Activated CD8-positive, alpha-beta T cell treated with anti-CD3 and anti-CD28 coated beads for 36 hours (primary cell): ENCODE measurements around the gene BCL2L11. TPM values are rescaled to one million over a fixed set of nuclear protein-coding genes. Genes with fewer than 3 reads are reported as not detected.

ENCODE experiments used
- ATAC-seq: fragments of 200-7000 bp; cut with Tn5 transposase; one replicate; pipeline ENCODE4 v1.10.0; 2021; ENCODE audit warnings: mild to moderate bottlenecking, moderate library complexity
- CTCF ChIA-PET: fragments of 350-600 bp; sonication (Branson Sonifier 250); formaldehyde crosslinking; loops from one replicate; lab custom pipeline; 2021; ENCODE audit warnings: antibody characterized with exemption; lab: Charles Lee
- POLR2A ChIA-PET: fragments of 350-600 bp; sonication (Branson Sonifier 250); formaldehyde crosslinking; loops from one replicate; lab custom pipeline; 2021; ENCODE audit warnings: antibody characterized with exemption; lab: Charles Lee
- DNase-seq: peaks from one replicate; pipeline ENCODE4 v3.0.0-alpha.2; 2020
- H3K27ac Mint-ChIP-seq: one replicate; pipeline ENCODE4 v1.8.0; 2021; ENCODE audit warnings: mild to moderate bottlenecking, mixed read lengths
- H3K27me3 Mint-ChIP-seq: one replicate; pipeline ENCODE4 v1.8.0; 2021; ENCODE audit warnings: mixed read lengths
- H3K36me3 Mint-ChIP-seq: one replicate; pipeline ENCODE4 v1.8.0; 2021; ENCODE audit warnings: low read depth, mixed read lengths
- H3K4me1 Mint-ChIP-seq: one replicate; pipeline ENCODE4 v1.8.0; 2021; ENCODE audit warnings: low read depth, mixed read lengths
- H3K4me3 Mint-ChIP-seq: one replicate; pipeline ENCODE4 v1.8.0; 2021; ENCODE audit warnings: mild to moderate bottlenecking, moderate library complexity, mixed read lengths
- H3K9me3 Mint-ChIP-seq: one replicate; pipeline ENCODE4 v1.8.0; 2021; ENCODE audit warnings: mixed read lengths
- CTCF ChIP-seq: fragments of 200-600 bp; IDR thresholded peaks from one replicate; pipeline ENCODE4 v1.8.0; 2022; ENCODE audit warnings: antibody characterized with exemption, mild to moderate bottlenecking
- intact Hi-C: fragments of 100-400 bp; cut with micrococcal nuclease; formaldehyde crosslinking; loops from one replicate; pipeline ENCODE4 v1.10.0; 2022
- total RNA-seq, 2 experiments: library from RNA; stranded (reverse); gene quantifications; one replicate each; pipeline ENCODE4 v1.2.3, GENCODE V29; 2021

The BCL2L11 gene
- total RNA-seq, 2 experiments from 2014 or later: 19.8 to 22.6 TPM

GRCh38 chr2:111135237-111135909 lies 14.7 kb downstream of the BCL2L11 start:
- Mint-ChIP-seq H3K4me1 (peaks cover 26% of the 10 kb centered on the region), H3K4me3 (no peak overlapping the region), H3K9me3 (no peaks in the 10 kb centered on the region), H3K27ac (no peak overlapping the region), H3K27me3 (no peaks in the 10 kb centered on the region), H3K36me3 (peaks cover 63% of the 10 kb centered on the region)
- no peak for TF ChIP-seq CTCF
- intact Hi-C loops: no loop called here
- ChIA-PET CTCF (no interaction called here), POLR2A (interaction anchor here (0.8 kb wide), 1 partner anchor 15 kb away, joined by 3 read pairs; no protein-coding TSS in a partner anchor)
- ATAC-seq: no peak
- no peak for DNase-seq

GRCh38 chr2:111135910-111136297 lies 15.2 kb downstream of the BCL2L11 start:
- TF ChIP-seq CTCF: no peak
- no peak overlapping the region for H3K4me3 Mint-ChIP-seq
- CTCF ChIA-PET: no interaction called here
- peaks cover 64% of the 10 kb centered on the region for H3K36me3 Mint-ChIP-seq
- intact Hi-C loops: no loop called here
- H3K9me3 Mint-ChIP-seq: no peaks in the 10 kb centered on the region
- ATAC-seq (no peak), DNase-seq (no peak)
- POLR2A ChIA-PET: interaction anchor here (0.8 kb wide), 1 partner anchor 16 kb away, joined by 3 read pairs; no protein-coding TSS in a partner anchor
- H3K4me1 Mint-ChIP-seq: peaks cover 27% of the 10 kb centered on the region
- no peaks in the 10 kb centered on the region for H3K27me3 Mint-ChIP-seq
- no peak overlapping the region for H3K27ac Mint-ChIP-seq

GRCh38 chr2:111138839-111139238 lies 18.1 kb downstream of the BCL2L11 start:
- ChIA-PET CTCF (no interaction called here), POLR2A (interaction anchor here (0.6 kb wide), 1 partner anchor 9 kb away, joined by 4 read pairs; no protein-coding TSS in a partner anchor)
- no peak for DNase-seq
- TF ChIP-seq CTCF: no peak
- Mint-ChIP-seq H3K4me3 (no peak overlapping the region), H3K27ac (no peak overlapping the region), H3K27me3 (no peaks in the 10 kb centered on the region), H3K36me3 (peaks cover 66% of the 10 kb centered on the region), H3K4me1 (peaks cover 24% of the 10 kb centered on the region), H3K9me3 (no peaks in the 10 kb centered on the region)
- no peak for ATAC-seq
- intact Hi-C loops: no loop called here

- Mint-ChIP-seq H3K4me1 (peaks cover 21% of the 10 kb centered on the region), H3K27ac (no peak overlapping the region), H3K27me3 (no peaks in the 10 kb centered on the region), H3K9me3 (no peaks in the 10 kb centered on the region), H3K36me3 (peaks cover 72% of the 10 kb centered on the region), H3K4me3 (no peak overlapping the region)
- ATAC-seq (no peak), DNase-seq (no peak)
- intact Hi-C loops: no loop called here
- ChIA-PET CTCF (no interaction called here), POLR2A (interaction anchor here (0.6 kb wide), 1 partner anchor 9 kb away, joined by 4 read pairs; no protein-coding TSS in a partner anchor)
- TF ChIP-seq CTCF: no peak
These were observed 19.1 kb downstream of the BCL2L11 start for GRCh38 chr2:111139637-111140317.

GRCh38 chr2:111140815-111141214 lies 20.1 kb downstream of the BCL2L11 start:
- Mint-ChIP-seq H3K36me3 (peaks cover 73% of the 10 kb centered on the region), H3K27me3 (no peaks in the 10 kb centered on the region), H3K4me3 (no peak overlapping the region), H3K9me3 (no peaks in the 10 kb centered on the region), H3K27ac (no peak overlapping the region), H3K4me1 (peaks cover 31% of the 10 kb centered on the region)
- ChIA-PET POLR2A (interaction anchor here (0.6 kb wide), 1 partner anchor 8 kb away, joined by 4 read pairs; no protein-coding TSS in a partner anchor), CTCF (no interaction called here)
- no peak for DNase-seq
- ATAC-seq: no peak
- TF ChIP-seq CTCF: no peak
- intact Hi-C loops: no loop called here
